Ramos (cell line): ENCODE results near the gene ARHGEF25.
"Not testable (repeated sequence)": the region's sequence is repeated elsewhere in the genome, so short reads cannot be mapped to it uniquely, and the experiment has no call there.

Experiments
- in situ Hi-C: fragments of 300-500 bp; cut with MboI; formaldehyde crosslinking; loops from one replicate; pipeline ENCODE4 v1.14.3; 2022; ENCODE audit warnings: low sequenced_read_pairs; ENCODE audit not compliant: unreplicated experiment

The ARHGEF25 gene

DNA sequence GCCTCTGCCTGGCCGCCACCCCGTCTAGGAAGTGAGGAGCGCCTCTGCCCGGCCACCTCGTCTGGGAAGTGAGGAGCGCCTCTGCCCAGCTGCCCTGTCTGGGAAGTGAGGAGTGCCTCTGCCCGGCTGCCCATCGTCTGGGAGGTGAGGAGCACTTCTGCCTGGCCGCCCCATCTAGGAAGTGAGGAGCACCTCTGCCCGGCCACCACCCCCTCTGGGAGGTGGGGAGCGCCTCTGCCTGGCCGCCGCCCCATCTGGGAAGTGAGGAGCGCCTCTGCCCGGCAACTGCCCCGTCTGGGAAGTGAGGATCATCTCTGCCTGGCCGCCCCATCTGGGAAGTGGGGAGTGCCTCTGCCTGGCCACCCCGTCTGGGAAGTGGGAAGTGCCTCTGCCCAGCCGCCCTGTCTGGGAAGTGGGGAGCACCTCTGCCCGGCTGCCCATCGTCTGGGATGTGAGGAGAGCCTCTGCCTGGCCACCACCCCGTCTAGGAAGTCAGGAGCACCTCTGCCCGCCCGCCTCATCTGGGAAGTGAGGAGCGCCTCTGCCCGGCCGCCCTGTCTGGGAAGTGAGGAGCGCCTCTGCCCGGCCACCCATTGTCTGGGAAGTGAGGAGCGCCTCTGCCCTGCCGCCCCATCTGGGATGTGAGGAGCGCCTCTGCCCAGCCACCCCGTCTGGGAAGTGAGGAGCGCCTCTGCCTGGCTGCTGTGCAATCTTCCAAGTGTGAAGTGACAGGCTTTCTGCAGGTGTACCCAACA is 54.0 kb downstream of the ARHGEF25 start:
- in situ Hi-C loops, result not testable (repeated sequence)
